ENCODE results near the gene PRSS22.

The PRSS22 gene

GRCh38 chr16:2811703-2812471, 46.1 kb downstream of the PRSS22 start:
- no peak for DNase-seq

- no peak for DNase-seq
Measured at GRCh38 chr16:2810651-2811050, 47.3 kb downstream of the PRSS22 start.

GRCh38 chr16:2809149-2809760, 48.7 kb downstream of the PRSS22 start:
- no peak for DNase-seq

GRCh38 chr16:2808181-2808580, 49.8 kb downstream of the PRSS22 start:
- DNase-seq = no peak

GRCh38 chr16:2806286-2806685, 51.7 kb downstream of the PRSS22 start:
- no peak for DNase-seq

GRCh38 chr16:2804728-2805127, 53.2 kb downstream of the PRSS22 start:
- no peak for DNase-seq

GRCh38 chr16:2803545-2804195, 54.3 kb downstream of the PRSS22 start:
- no peak for DNase-seq
